Fibroblast of the aortic adventitia (primary cell): Measurements from ENCODE around the gene ZNF93. TPM values are rescaled to one million over a fixed set of nuclear protein-coding genes. Genes with fewer than 3 reads are reported as not detected.
"Not testable (repeated sequence)": the region's sequence is repeated elsewhere in the genome, so short reads cannot be mapped to it uniquely, and the experiment has no call there.

Experiments
- DNase-seq: peaks from one replicate; pipeline ENCODE4 v3.0.0-alpha.2; 2010; ENCODE audit warnings: low read depth
- H3K4me3 ChIP-seq: 2 replicates; pipeline ENCODE4 v1.5.1; 2011; ENCODE audit warnings: low read depth, mild to moderate bottlenecking, control low read depth, low read length, moderate library complexity
- CTCF ChIP-seq: IDR thresholded peaks from 2 replicates; pipeline ENCODE4 v1.5.1; 2011; ENCODE audit warnings: mild to moderate bottlenecking, low read length, control low read depth, inconsistent platforms; ENCODE audit not compliant: insufficient read depth
- total RNA-seq: library from RNA; depleted of rRNA; stranded (reverse); fragments of >200 nt; gene quantifications from 2 replicates; pipeline ENCODE4 v1.2.3, GENCODE V29; 2012; ENCODE audit warnings: low replicate concordance

The ZNF93 gene
- total RNA-seq, 1 donor, result 10.0 TPM

- no peak for TF ChIP-seq CTCF
- DNase-seq, result no peak
- H3K4me3 ChIP-seq, result no peak overlapping the region
Measured at GRCh38 chr19:19943848-19944582, 43.3 kb downstream of the ZNF93 start.

DNA sequence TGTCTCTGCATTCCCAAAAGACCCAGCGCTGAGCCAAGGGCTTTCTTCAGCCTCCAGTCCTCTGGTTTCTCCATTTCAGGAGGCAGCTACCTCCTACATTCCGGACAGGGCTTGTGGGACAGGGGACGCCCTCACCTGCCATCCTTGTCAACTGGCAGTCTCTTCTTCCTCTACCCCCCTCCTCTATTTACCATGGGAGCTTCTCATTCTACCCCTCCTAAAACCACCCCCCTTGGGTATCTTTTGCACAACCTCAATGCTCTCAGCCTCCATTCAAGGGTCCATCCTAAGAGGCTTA, 43.8 kb downstream of the ZNF93 start:
- H3K4me3 ChIP-seq, result no peak overlapping the region
- TF ChIP-seq CTCF, result no peak
- no peak for DNase-seq

DNA sequence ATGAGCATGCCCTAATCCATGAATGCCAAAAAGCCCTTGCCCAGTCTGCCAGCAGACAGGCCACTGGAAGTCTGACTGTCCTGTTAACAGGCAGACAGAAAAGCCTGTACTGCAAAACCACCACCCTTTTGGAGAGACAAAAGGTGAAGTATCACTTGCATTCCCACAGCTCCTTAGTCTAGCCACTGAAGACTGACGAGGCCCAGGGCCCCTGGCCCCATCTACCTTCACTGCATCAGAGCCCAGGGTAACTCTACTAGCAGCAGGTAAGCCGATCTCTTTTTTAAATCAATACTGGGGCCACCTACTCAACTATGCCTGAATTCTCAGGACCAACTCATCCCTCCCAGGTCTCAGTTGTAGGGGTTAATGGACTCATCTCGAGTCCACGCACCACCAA, 45.5 kb downstream of the ZNF93 start:
- no peak overlapping the region for H3K4me3 ChIP-seq
- TF ChIP-seq CTCF, result no peak
- DNase-seq, result no peak

DNA sequence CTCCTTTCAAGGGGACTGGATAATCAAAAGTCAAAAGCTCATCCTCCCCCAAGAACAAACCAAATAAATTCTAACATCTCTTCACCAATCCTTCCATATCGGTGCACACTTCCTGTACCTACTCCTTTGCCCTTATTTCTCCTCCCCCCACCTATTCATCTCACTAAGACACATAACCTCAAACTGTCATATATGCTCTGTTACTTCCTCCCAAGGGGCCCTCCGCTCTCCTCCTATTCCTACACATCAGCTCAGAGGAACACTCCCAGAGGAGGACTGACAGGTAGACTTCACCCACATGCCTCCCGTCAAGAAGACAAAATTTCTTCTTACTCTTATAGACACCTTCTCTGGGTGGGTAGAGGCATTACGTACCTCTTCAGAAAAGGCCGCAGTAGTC, 48.1 kb downstream of the ZNF93 start:
- H3K4me3 ChIP-seq, result no peak overlapping the region
- no peak for DNase-seq
- TF ChIP-seq CTCF, result no peak

DNA sequence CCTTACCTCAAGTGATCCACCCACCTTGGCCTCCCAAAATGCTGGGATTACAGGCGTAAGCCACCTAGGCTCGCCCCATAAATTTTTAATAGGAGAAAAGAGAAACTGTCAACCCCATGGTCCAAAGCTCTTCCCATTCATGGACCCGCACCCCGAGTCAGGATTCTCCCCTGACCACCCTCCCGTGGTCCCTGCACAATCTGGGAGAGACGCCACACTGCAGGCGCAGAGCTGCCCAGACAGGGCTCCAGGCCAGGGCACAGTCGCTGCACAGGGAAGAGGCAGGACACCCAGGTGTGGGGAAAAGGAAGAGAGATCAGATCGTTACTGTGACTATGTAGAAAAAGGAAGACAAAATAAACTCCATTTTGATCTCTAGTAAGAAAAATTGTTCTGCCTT, 54.5 kb downstream of the ZNF93 start:
- no peak for TF ChIP-seq CTCF
- DNase-seq, result no peak
- no peak overlapping the region for H3K4me3 ChIP-seq

GRCh38 chr19:19956434-19957075, 55.8 kb downstream of the ZNF93 start:
- TF ChIP-seq CTCF, result no peak

DNA sequence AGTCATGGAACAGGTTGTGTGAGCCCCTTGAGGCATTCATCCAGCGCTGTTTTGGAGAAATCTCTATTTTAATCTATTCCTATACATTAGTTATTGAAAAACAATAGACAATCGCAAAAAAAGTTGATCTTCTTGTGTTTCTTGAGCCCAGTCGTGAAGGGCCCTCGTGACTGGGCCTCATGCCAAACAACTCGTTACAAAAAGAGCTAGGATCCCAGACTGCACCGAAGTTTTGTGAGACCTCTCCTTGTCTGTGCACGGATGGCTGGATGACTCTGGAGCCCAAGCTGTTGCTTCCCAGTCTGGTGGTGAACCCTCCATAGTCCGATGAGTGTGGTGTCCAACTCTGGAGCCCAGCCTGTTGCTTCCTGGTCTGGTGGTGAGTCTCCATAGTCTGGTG, 57.0 kb downstream of the ZNF93 start:
- H3K4me3 ChIP-seq, DNase-seq: not testable (repeated sequence)

More at GRCh38 chr19:19956434-19957075, 55.8 kb downstream of the ZNF93 start:
- no peak overlapping the region for H3K4me3 ChIP-seq
- DNase-seq, result no peak
